Panc1 (cell line): ENCODE data around the gene CRMP1. TPM values are rescaled to one million over a fixed set of nuclear protein-coding genes. Genes with fewer than 3 reads are reported as not detected.

Experiments used
- ATAC-seq: fragments of 200-7000 bp; cut with Tn5 transposase; 2 replicates; pipeline ENCODE4 v1.9.1; 2020; ENCODE audit warnings: mild to moderate bottlenecking, moderate library complexity
- BruUV-seq: library from RNA; stranded (reverse); fragments of 400-500 nt; replicated peaks from 2 replicates; lab custom pipeline; 2021; lab: Mats Ljungman, UMichigan
- CTCF ChIA-PET: fragments of 300-600 bp; sonication (Branson Sonifier 250); formaldehyde crosslinking; loops from one replicate; lab custom pipeline; 2022; ENCODE audit warnings: antibody characterized with exemption; lab: Charles Lee
- POLR2A ChIA-PET: fragments of 300-600 bp; sonication (Branson Sonifier 250); formaldehyde crosslinking; loops from one replicate; lab custom pipeline; 2022; ENCODE audit warnings: antibody characterized with exemption; lab: Charles Lee
- DNase-seq: peaks from one replicate; pipeline ENCODE4 v3.0.0-alpha.2; 2010; ENCODE audit warnings: low read depth, low spot score
- H3K27ac ChIP-seq: 2 replicates; pipeline ENCODE4 v1.5.1; 2011; ENCODE audit warnings: mild to moderate bottlenecking, low read length, inconsistent platforms
- H3K27me3 ChIP-seq: fragments of 200-500 bp; sonication (Bioruptor generic); 2 replicates; pipeline ENCODE4 v1.6.0; 2014; ENCODE audit warnings: low read length, inconsistent platforms; ENCODE audit not compliant: control insufficient read depth, insufficient read depth
- H3K36me3 ChIP-seq: fragments of 200-500 bp; sonication (Bioruptor generic); 2 replicates; pipeline ENCODE4 v1.5.1; 2014; ENCODE audit warnings: inconsistent platforms, mild to moderate bottlenecking, low read length, moderate library complexity; ENCODE audit not compliant: control insufficient read depth, insufficient read depth
- H3K4me1 ChIP-seq: 2 replicates; pipeline ENCODE4 v1.5.1; 2011; ENCODE audit warnings: inconsistent platforms, mild to moderate bottlenecking, low read length, moderate library complexity; ENCODE audit not compliant: control insufficient read depth, insufficient read depth
- H3K4me3 ChIP-seq, 2 experiments: 2 replicates each; pipeline ENCODE4 v1.5.1; 2011 to 2012; ENCODE audit warnings: low read depth in 2 of 2, low read length in 2 of 2, mild to moderate bottlenecking in 2 of 2, inconsistent platforms in 1 of 2, moderate library complexity in 1 of 2
- H3K9me3 ChIP-seq: fragments of 200-500 bp; sonication (Bioruptor generic); 2 replicates; pipeline ENCODE4 v1.5.1; 2014; ENCODE audit warnings: low read depth, mild to moderate bottlenecking, inconsistent platforms, low read length, moderate library complexity; ENCODE audit not compliant: control insufficient read depth, insufficient read depth
- CTCF ChIP-seq: fragments of 450-650 bp; IDR thresholded peaks from 2 replicates; pipeline ENCODE4 v1.5.1; 2017; ENCODE audit warnings: mild to moderate bottlenecking
- POLR2AphosphoS5 ChIP-seq: IDR thresholded peaks from 2 replicates; pipeline ENCODE4 v1.6.1; 2012; ENCODE audit warnings: mild to moderate bottlenecking, low read depth, low read length, moderate library complexity
- REST ChIP-seq, 2 experiments: IDR thresholded peaks; 2 replicates each; pipeline ENCODE4 v1.6.1; 2011 to 2012; ENCODE audit warnings: low read depth in 2 of 2, control low read depth in 1 of 2, low read length in 1 of 2, mild to moderate bottlenecking in 1 of 2, moderate library complexity in 1 of 2; ENCODE audit not compliant: insufficient read depth in 1 of 2
- SIN3A ChIP-seq: IDR thresholded peaks from 2 replicates; pipeline ENCODE4 v1.6.1; 2012; ENCODE audit warnings: low read depth, mild to moderate bottlenecking, low read length, moderate library complexity, borderline replicate concordance; ENCODE audit not compliant: insufficient read depth
- TCF7L2 ChIP-seq: IDR thresholded peaks from 2 replicates; pipeline ENCODE4 v1.6.1; 2011; ENCODE audit warnings: mild to moderate bottlenecking, low read depth, low read length, inconsistent platforms
- in situ Hi-C: cut with HindIII; loops from 2 replicates; pipeline ENCODE4 v1.10.0; 2016; ENCODE audit warnings: low sequenced_read_pairs, low pct_unique_long_range_greater_than_20kb
- intact Hi-C: fragments of 100-400 bp; cut with micrococcal nuclease; formaldehyde crosslinking; loops from one replicate; pipeline ENCODE4 v1.10.0; 2022; ENCODE audit not compliant: unreplicated experiment
- total RNA-seq: library from RNA; stranded (reverse); gene quantifications from one replicate; pipeline ENCODE4 v1.2.1, GENCODE V29; 2021; ENCODE audit not compliant: unreplicated experiment

The CRMP1 gene
- total RNA-seq, 1 experiment from 2014 or later = 0.28 TPM

- TF ChIP-seq REST (IDR thresholded peaks at IDR 0.05; ENCODE audit: insufficient read depth in 1 of 2, low read depth in 2 of 2, low read length in 1 of 2) (no peak), CTCF (no peak), POLR2AphosphoS5 (no peak), TCF7L2 (no peak), SIN3A (no peak)
- H3K36me3 ChIP-seq = no peaks in the 10 kb centered on the region
- H3K9me3 ChIP-seq = no peaks in the 10 kb centered on the region
- no peak for DNase-seq
- no peaks in the 10 kb centered on the region for H3K4me1 ChIP-seq
- H3K27ac ChIP-seq = no peak overlapping the region
- no peaks in the 10 kb centered on the region for H3K27me3 ChIP-seq
- BruUV-seq = no TSS peak
- no peak overlapping the region for H3K4me3 ChIP-seq
- ChIA-PET CTCF (interaction anchor here (0.6 kb wide), 1 partner anchor 25 kb away, joined by 4 read pairs; no protein-coding TSS in a partner anchor), POLR2A (no interaction called here)
- in situ Hi-C loops = no loop called here
- no peak for ATAC-seq
- intact Hi-C loops = no loop called here
Observed at GRCh38 chr4:5809216-5809776, 83.6 kb downstream of the CRMP1 start.

GRCh38 chr4:5808081-5808741 is 84.7 kb downstream of the CRMP1 start:
- no peak for ATAC-seq
- POLR2A ChIA-PET = no interaction called here
- CTCF ChIA-PET = no interaction called here
- TF ChIP-seq SIN3A = no peak
- TF ChIP-seq REST (IDR thresholded peaks at IDR 0.05; ENCODE audit: insufficient read depth in 1 of 2, low read depth in 2 of 2, low read length in 1 of 2) = no peak
- no peak for TF ChIP-seq TCF7L2
- TF ChIP-seq POLR2AphosphoS5 = no peak
- TF ChIP-seq CTCF = no peak
- in situ Hi-C loops = no loop called here
- no peaks in the 10 kb centered on the region for H3K4me1 ChIP-seq
- H3K4me3 ChIP-seq = no peak overlapping the region
- DNase-seq = no peak
- H3K9me3 ChIP-seq = no peaks in the 10 kb centered on the region
- H3K27me3 ChIP-seq = no peaks in the 10 kb centered on the region
- intact Hi-C loops = no loop called here
- H3K27ac ChIP-seq = no peak overlapping the region
- no TSS peak for BruUV-seq
- H3K36me3 ChIP-seq = no peaks in the 10 kb centered on the region
